ENCODE measurements around the gene KRTAP5-1. TPM values are rescaled to one million over a fixed set of nuclear protein-coding genes. Genes with fewer than 3 reads are reported as not detected.

KRTAP5-1 gene
- total RNA-seq, 4 donors from 2014 or later, result not detected

- Histone ChIP-seq H3K4me1 (peaks cover 0 to 86% (median 4%) of the 10 kb centered on the region in 4 donors), H3K27ac (peak overlapping the region in 2 of 4 donors; percentile 20 to 35), H3K27me3 (no peaks in the 10 kb centered on the region), H3K9me3 (no peaks in the 10 kb centered on the region), H3K36me3 (peaks cover 0 to 21% (median 0%) of the 10 kb centered on the region in 3 donors), H3K4me3 (no peak overlapping the region)
- no peak for TF ChIP-seq CTCF (IDR thresholded peaks at IDR 0.05)
- no peak for TF ChIP-seq POLR2A (IDR thresholded peaks at IDR 0.05)
- peak in 2 of 3 donors; percentile 76 to 85 for DNase-seq
Measured at GRCh38 chr11:1564535-1565172, 20.4 kb downstream of the KRTAP5-1 start.

GRCh38 chr11:1563697-1564534 is 21.2 kb downstream of the KRTAP5-1 start:
- Histone ChIP-seq H3K27ac (peak overlapping the region in 2 of 4 donors; percentile 20 to 35), H3K9me3 (no peaks in the 10 kb centered on the region), H3K36me3 (peaks cover 0 to 21% (median 0%) of the 10 kb centered on the region in 3 donors), H3K4me1 (peaks cover 0 to 86% (median 8%) of the 10 kb centered on the region in 4 donors), H3K27me3 (no peaks in the 10 kb centered on the region), H3K4me3 (no peak overlapping the region)
- no peak for DNase-seq
- no peak for TF ChIP-seq CTCF (IDR thresholded peaks at IDR 0.05)
- TF ChIP-seq POLR2A (IDR thresholded peaks at IDR 0.05), result no peak

- Histone ChIP-seq H3K36me3 (peaks cover 0 to 21% (median 0%) of the 10 kb centered on the region in 3 donors), H3K27ac (no peak overlapping the region), H3K4me3 (no peak overlapping the region), H3K9me3 (no peaks in the 10 kb centered on the region), H3K4me1 (peaks cover 0 to 86% (median 8%) of the 10 kb centered on the region in 4 donors), H3K27me3 (no peaks in the 10 kb centered on the region)
- no peak for DNase-seq
- TF ChIP-seq CTCF (IDR thresholded peaks at IDR 0.05) (no peak), POLR2A (IDR thresholded peaks at IDR 0.05) (no peak)
Measured at GRCh38 chr11:1563149-1563638, 21.9 kb downstream of the KRTAP5-1 start.

- Histone ChIP-seq H3K27ac (no peak overlapping the region), H3K4me3 (no peak overlapping the region), H3K9me3 (no peaks in the 10 kb centered on the region), H3K27me3 (no peaks in the 10 kb centered on the region), H3K4me1 (peaks cover 0 to 82% (median 8%) of the 10 kb centered on the region in 4 donors), H3K36me3 (peaks cover 0 to 22% (median 0%) of the 10 kb centered on the region in 3 donors)
- no peak for TF ChIP-seq CTCF (IDR thresholded peaks at IDR 0.05)
- no peak for TF ChIP-seq POLR2A (IDR thresholded peaks at IDR 0.05)
- DNase-seq, result no peak
Measured at GRCh38 chr11:1562469-1563148, 22.5 kb downstream of the KRTAP5-1 start.

- Histone ChIP-seq H3K27ac (peak overlapping the region in 1 of 4 donors; percentile 4), H3K36me3 (peaks cover 0 to 28% (median 0%) of the 10 kb centered on the region in 3 donors), H3K9me3 (no peaks in the 10 kb centered on the region), H3K27me3 (no peaks in the 10 kb centered on the region), H3K4me3 (no peak overlapping the region), H3K4me1 (peaks cover 0 to 76% (median 8%) of the 10 kb centered on the region in 4 donors)
- DNase-seq, result no peak
- TF ChIP-seq CTCF (IDR thresholded peaks at IDR 0.05) (no peak), POLR2A (IDR thresholded peaks at IDR 0.05) (no peak)
Measured at GRCh38 chr11:1561955-1562354, 23.1 kb downstream of the KRTAP5-1 start.

Data from Peyer's patch (tissue), 4 donors.